Ramos (cell line): ENCODE measurements around the gene NDUFA6.
"Not testable (repeated sequence)": the region's sequence is repeated elsewhere in the genome, so short reads cannot be mapped to it uniquely, and the experiment has no call there.

Source experiments
- in situ Hi-C: fragments of 300-500 bp; cut with MboI; formaldehyde crosslinking; loops from one replicate; pipeline ENCODE4 v1.14.3; 2022; ENCODE audit warnings: low sequenced_read_pairs; ENCODE audit not compliant: unreplicated experiment

The NDUFA6 gene

GRCh38 chr22:42115420-42115830 is 24.9 kb upstream of the NDUFA6 start:
- in situ Hi-C loops, result loop anchor here (10.0 kb wide), 1 partner anchor 151 kb away; the partner anchor contains the start of gene SEPTIN3

- in situ Hi-C loops, result loop anchor here (10.0 kb wide), 1 partner anchor 150 kb away; the partner anchor contains the start of gene SEPTIN3
These were observed 24.1 kb upstream of the NDUFA6 start for GRCh38 chr22:42114721-42115120.

GRCh38 chr22:42112793-42113192 is 22.2 kb upstream of the NDUFA6 start:
- in situ Hi-C loops, result loop anchor here (10.0 kb wide), 1 partner anchor 148 kb away; the partner anchor contains the start of gene SEPTIN3

- in situ Hi-C loops, result loop anchor here (10.0 kb wide), 1 partner anchor 147 kb away; the partner anchor contains the start of gene SEPTIN3
These were observed 21.2 kb upstream of the NDUFA6 start for GRCh38 chr22:42111798-42112197.

GRCh38 chr22:42108848-42109247 is 18.3 kb upstream of the NDUFA6 start:
- in situ Hi-C loops, result no loop called here

GRCh38 chr22:42104332-42104860 is 13.8 kb upstream of the NDUFA6 start:
- in situ Hi-C loops, result not testable (repeated sequence)

GRCh38 chr22:42101199-42101598 is 10.6 kb upstream of the NDUFA6 start:
- in situ Hi-C loops, result no loop called here

GRCh38 chr22:42091455-42091782 is 847 bp upstream of the NDUFA6 start:
- in situ Hi-C loops, result loop anchor here (25.0 kb wide), 1 partner anchor 279 kb away; the partner anchor contains the start of gene CCDC134

GRCh38 chr22:42086051-42086450 is 4.5 kb downstream of the NDUFA6 start:
- in situ Hi-C loops, result loop anchor here (25.0 kb wide), 1 partner anchor 274 kb away; the partner anchor contains the start of gene CCDC134

GRCh38 chr22:42084874-42085273 is 5.7 kb downstream of the NDUFA6 start:
- in situ Hi-C loops, result loop anchor here (25.0 kb wide), 1 partner anchor 273 kb away; the partner anchor contains the start of gene CCDC134

GRCh38 chr22:42083119-42083518 is 7.5 kb downstream of the NDUFA6 start:
- in situ Hi-C loops, result loop anchor here (25.0 kb wide), 1 partner anchor 271 kb away; the partner anchor contains the start of gene CCDC134

GRCh38 chr22:42080287-42080686 is 10.3 kb downstream of the NDUFA6 start:
- in situ Hi-C loops, result loop anchor here (25.0 kb wide), 1 partner anchor 268 kb away; the partner anchor contains the start of gene CCDC134

GRCh38 chr22:42079319-42080251 is 11.0 kb downstream of the NDUFA6 start, which contains the start of gene SMDT1:
SMDT1 (plus strand) TSS chr22:42079700; CDS start chr22:42079769, 69 bp downstream.
- in situ Hi-C loops, result loop anchor here (25.0 kb wide), 1 partner anchor 267 kb away; the partner anchor contains the start of gene CCDC134

GRCh38 chr22:42078469-42079318 is 11.9 kb downstream of the NDUFA6 start:
- in situ Hi-C loops, result loop anchor here (25.0 kb wide), 1 partner anchor 266 kb away; the partner anchor contains the start of gene CCDC134

GRCh38 chr22:42077486-42078125 is 13.0 kb downstream of the NDUFA6 start:
- in situ Hi-C loops, result loop anchor here (25.0 kb wide), 1 partner anchor 265 kb away; the partner anchor contains the start of gene CCDC134

GRCh38 chr22:42076764-42077485 is 13.6 kb downstream of the NDUFA6 start:
- in situ Hi-C loops, result loop anchor here (25.0 kb wide), 1 partner anchor 265 kb away; the partner anchor contains the start of gene CCDC134

- in situ Hi-C loops, result loop anchor here (25.0 kb wide), 1 partner anchor 263 kb away; the partner anchor contains the start of gene CCDC134
These were observed 15.5 kb downstream of the NDUFA6 start for GRCh38 chr22:42074846-42075676.
